HG03565 (cell line): ENCODE measurements around the gene GHRHR.

ENCODE experiments used
- ATAC-seq: cut with Tn5 transposase; IDR thresholded peaks from one replicate; pipeline ENCODE4 v1.9.1; 2021; ENCODE audit warnings: mild to moderate bottlenecking, moderate library complexity; ENCODE audit not compliant: unreplicated experiment

Gene GHRHR

GRCh38 chr7:30983914-30984247 is 20.1 kb downstream of the GHRHR start:
- ATAC-seq = no peak

- no peak for ATAC-seq
These were observed 20.8 kb downstream of the GHRHR start for GRCh38 chr7:30984359-30985107.

- no peak for ATAC-seq
These were observed 22.0 kb downstream of the GHRHR start for GRCh38 chr7:30985756-30986155.

GRCh38 chr7:30986331-30986730 is 22.6 kb downstream of the GHRHR start:
- no peak for ATAC-seq

GRCh38 chr7:30986738-30987137 is 23.0 kb downstream of the GHRHR start:
- ATAC-seq = no peak

GRCh38 chr7:30987178-30987577 is 23.4 kb downstream of the GHRHR start:
- ATAC-seq = no peak

GRCh38 chr7:30987936-30988335 is 24.2 kb downstream of the GHRHR start:
- ATAC-seq = no peak

- no peak for ATAC-seq
These were observed 24.7 kb downstream of the GHRHR start for GRCh38 chr7:30988351-30989005.

- ATAC-seq = no peak
These were observed 25.5 kb downstream of the GHRHR start for GRCh38 chr7:30989008-30989823.

GRCh38 chr7:30989824-30990672 is 26.3 kb downstream of the GHRHR start:
- ATAC-seq = no peak

- ATAC-seq = no peak
These were observed 27.0 kb downstream of the GHRHR start for GRCh38 chr7:30990673-30991170.

- ATAC-seq = no peak
These were observed 28.7 kb downstream of the GHRHR start for GRCh38 chr7:30992414-30992813.

GRCh38 chr7:30994206-30995100 is 30.7 kb downstream of the GHRHR start:
- ATAC-seq = no peak

- no peak for ATAC-seq
These were observed 31.8 kb downstream of the GHRHR start for GRCh38 chr7:30995536-30995935.

GRCh38 chr7:30996256-30996655 is 32.5 kb downstream of the GHRHR start:
- ATAC-seq = no peak

- no peak for ATAC-seq
These were observed 33.1 kb downstream of the GHRHR start for GRCh38 chr7:30996883-30997282.

GRCh38 chr7:30997316-30997715 is 33.6 kb downstream of the GHRHR start:
- no peak for ATAC-seq

GRCh38 chr7:30998180-30998579 is 34.4 kb downstream of the GHRHR start:
- ATAC-seq = no peak

GRCh38 chr7:31000161-31000693 is 36.5 kb downstream of the GHRHR start:
- ATAC-seq = no peak
